Activated CD8-positive, alpha-beta memory T cell treated with anti-CD3 and anti-CD28 coated beads for 24 hours (primary cell): ENCODE measurements around the gene PLEKHG1.

ENCODE experiments used
- DNase-seq: peaks from one replicate; pipeline ENCODE4 v3.0.0-alpha.2; 2020

The PLEKHG1 gene

DNA sequence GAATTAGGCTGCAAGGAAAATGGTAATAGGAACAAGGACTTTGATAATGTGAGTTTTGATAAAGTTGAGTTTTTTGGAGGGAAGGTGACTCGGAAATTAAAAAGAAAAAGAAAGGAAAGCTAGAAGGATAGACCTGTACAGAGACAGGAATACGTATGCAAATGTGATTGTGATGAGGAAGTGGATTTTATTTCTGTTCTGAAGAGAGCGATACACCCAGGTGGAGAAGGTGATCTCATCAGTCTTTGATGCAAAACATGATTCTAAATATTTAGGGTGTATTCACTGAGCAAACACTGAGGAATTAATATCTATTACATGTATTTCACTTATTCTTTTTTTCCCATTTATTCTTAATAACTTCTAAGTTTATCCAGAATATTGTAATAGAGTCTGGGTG, 9.2 kb upstream of the PLEKHG1 start:
- no peak for DNase-seq

DNA sequence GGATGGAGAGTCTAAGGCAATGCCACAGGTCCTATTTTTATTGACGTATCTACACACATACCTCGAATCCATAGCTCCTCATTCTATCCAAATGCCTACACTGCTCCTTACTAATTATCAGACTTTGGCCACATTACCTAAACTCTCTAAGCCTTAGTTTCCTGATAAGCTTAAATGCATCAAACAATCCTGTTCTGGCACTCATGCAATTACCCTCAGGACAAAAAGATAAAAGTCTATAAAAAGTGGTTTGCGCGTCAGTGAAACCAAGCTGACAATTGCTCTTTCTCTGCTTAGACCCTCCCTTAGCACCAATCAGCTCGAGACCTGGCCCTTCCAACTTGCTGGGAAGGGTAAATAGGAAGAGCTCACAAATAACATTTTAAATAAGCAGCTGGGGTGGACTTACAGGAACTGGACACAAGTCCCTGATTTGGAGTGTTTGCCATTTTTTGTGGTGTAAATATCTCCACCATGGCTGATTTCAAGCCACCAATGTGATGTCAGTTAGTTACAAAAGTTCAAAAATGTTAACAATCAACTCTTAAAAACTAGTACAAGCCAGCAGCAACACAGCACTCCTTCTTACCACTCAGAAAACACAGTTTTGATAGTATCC, 7.2 kb upstream of the PLEKHG1 start:
- no peak for DNase-seq

DNA sequence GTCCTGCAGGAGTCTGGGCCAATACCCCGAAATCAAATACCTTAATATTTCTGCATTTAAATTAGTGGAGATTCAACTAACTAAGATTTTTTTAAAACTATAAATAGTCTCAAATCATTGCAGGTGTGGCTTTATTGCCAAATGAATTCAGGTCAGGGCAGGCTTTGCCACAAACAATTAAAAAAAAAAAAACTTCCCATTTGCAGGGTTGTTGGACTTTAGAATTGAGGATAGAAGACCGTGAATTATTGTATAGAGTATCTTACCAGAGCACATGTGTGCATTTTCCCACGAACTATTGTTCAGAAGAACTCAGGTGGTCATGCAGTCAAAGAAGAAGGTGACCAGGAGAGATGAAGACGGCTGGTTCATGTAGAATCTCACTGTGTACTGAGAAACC, 6.6 kb upstream of the PLEKHG1 start:
- DNase-seq, result no peak

DNA sequence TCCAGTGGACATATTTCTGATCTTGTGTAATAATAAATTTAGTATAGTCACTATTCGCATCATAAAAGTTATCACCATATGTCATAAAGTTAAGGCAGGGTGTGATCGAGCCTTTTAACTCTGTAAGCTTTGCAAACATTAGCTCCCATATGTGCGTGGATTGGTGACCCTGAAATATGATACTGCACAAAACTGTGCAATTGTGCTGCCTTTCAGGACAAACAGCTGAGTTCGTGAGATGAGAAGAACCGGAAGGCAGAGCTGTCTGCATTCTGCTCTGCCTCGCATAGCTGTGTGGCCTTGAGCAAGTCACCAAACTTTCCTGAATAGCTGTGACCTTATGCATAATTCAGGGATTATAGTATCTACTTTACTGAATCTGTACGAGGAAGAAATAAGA, 3.2 kb upstream of the PLEKHG1 start:
- DNase-seq, result no peak

DNA sequence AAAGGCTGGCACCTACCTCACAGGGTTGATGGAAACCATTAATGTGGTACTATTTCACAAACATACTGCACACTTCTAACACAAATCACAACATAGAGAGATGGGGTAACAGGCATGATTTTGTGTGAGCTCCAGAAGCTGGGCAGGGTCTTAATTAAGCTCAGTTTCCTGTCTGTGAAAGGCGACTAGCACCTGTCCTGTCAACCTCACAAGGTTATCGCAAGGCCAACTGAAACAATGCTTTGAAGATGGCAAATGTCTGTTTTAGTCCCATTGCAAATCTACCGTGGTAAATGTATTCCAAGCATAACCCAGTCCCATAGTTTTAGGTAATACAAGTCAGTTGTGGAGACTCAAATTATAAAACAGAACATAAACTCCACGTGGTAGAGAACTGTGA, 1.3 kb upstream of the PLEKHG1 start:
- DNase-seq, result no peak

DNA sequence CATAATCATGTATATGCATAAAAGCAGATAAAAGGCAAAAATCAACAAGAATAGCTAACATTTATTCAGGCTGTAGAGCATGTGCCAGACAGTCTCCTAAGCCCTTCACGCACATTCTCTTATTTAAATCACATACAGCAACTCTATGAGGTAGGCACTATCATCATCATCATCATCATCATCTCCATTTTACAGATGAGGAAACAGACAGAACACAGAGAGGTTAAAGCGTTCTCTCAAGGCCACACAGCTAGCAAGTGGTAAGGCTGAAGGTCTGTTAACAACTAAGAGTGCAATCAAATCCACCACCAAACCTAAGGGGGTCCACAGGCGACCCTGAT, 857 bp upstream of the PLEKHG1 start:
- DNase-seq, result no peak

DNA sequence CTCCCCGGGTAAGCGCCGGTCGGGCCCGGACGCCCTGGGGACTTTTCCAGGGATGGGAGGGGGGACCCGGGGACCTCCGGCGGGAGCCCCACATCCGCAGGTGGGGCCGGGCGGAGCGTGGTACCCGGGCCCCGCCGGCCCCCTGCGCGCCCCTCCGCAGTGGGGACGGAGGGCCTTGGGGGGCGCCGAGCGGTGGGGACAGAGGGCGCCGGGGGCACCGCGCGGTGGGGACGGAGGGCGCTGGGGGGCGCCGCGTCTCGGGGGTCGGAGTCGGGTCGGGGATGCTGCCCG, 270 bp downstream of the PLEKHG1 start:
- no peak for DNase-seq

DNA sequence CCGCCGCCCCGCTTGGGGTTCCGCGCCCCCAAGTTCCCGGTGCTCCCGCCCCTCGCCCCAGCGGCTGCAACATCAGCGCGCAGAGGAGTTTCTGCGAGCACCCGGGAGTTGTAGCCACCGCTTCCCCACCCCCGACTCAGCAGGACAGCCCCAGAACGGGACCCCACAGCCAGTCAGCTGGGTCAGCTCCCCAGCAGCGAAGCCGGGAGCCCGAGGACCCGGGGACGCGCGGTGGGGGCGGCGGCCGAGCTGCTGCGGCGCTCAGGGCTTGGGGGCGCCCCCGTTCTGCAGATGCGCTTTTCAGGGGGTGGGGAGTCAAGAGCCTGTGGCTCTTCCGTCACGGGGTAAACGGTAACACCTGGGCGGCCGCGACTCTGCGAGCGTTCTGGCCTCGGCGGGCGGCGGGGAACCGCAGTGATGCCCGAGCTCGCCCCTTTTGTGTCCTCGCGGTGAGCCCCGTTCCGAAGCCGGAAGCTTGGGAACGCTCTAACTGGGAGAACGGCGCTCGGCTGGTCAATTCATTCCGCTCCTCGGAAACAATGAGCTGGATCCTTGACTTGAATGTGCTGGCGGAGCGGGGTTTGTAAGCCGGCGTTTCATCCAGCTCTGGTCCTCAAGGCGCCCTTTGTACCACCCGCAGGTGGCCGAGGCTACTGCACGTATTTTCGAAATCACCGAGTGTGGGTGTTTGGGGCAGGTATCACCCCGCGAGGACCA, 774 bp downstream of the PLEKHG1 start:
- DNase-seq, result peak; percentile 83

DNA sequence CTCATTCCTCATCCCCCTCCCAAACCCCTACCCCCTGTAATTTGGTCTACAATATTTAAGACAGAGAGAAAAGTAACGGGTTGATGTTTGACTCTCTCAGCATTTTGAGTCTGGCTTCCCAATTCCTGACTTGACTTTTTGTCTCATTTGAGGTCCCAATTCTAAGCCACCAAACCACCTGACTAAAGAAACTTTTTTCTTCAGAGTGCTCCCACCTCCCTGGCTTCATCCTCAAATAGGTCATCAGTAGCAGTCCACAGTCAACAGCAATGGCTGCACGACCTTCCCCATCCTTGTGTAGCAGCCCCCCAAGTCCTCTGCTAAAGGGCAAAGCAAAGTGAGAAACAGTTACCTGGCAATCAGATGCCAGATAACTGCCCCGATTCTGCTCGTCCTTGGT, 1.8 kb downstream of the PLEKHG1 start:
- DNase-seq, result no peak

DNA sequence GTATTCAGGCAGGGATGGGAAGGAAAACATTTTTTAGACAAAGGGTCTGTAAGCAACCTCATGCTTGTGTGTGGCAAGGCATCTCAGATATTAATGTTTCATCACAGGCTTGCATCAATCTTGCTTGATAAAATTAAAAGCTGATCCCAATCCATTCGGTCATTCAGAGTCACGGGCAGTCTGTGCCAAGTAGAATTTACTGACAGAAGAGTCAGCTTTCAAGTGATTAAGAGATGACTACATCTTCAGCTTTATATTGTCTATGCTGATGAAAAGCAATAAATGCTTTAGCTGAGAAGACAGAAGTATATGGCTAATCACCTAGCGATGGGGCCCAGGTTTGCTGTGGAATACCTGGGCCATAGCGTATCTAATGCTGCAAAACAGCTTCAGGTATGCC, 3.5 kb downstream of the PLEKHG1 start:
- DNase-seq, result no peak

DNA sequence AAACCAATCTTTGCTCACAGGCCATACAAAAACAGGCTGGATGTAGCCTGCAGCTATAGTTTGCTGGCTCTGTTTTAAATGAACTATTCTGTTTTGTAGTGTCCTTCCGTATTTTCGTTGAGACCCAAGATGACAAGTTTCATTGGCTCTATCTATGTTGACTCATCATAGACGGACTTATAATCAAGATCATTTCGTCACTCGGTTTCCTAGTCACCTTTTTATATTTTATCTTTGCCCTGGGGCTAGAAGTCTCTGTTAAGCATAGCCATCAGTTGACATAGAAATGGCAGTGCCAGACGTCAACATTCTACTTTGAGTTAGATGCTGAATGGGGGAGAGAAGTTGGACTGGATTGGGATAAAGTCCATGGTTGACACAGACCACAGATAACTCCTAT, 4.8 kb downstream of the PLEKHG1 start:
- no peak for DNase-seq

DNA sequence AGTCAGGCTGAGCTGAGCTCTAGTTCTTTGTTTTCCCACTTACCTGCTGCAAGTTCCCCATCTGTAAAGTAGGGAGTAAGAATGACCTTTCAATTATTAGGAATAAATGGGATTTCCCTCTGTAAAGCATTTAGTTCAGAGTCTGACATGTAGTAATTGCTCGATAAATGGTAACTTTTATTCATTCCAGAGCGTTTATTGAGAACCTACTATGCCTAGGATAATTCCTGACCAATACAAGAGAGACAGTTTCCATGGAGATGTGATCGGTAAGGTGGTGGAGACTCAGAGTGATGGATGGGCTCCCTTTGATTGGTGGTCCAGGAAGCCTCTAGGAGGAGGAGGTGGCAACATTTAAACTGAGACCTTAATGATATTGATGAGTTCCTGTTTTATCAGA, 5.6 kb downstream of the PLEKHG1 start:
- no peak for DNase-seq

DNA sequence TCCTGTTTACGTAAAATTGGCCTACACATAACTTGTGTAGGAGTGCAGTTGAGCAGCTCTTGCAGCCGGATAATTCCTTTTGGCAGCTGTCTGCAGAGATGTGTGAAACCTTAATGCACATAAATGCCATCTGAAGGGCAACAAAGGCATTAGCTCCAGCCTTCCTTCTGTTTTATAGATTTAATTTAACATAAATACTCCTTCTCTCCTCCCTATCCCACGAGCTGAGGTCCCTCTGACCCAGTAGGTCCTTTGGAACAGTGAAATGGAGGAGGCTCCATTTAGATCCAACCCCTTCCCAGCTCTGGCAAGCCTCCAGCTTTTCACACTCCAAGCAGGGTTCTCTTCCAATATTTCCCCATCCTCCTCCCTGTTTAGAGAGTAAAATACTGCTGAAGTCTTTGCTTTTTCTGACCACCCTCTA, 6.5 kb downstream of the PLEKHG1 start:
- no peak for DNase-seq

DNA sequence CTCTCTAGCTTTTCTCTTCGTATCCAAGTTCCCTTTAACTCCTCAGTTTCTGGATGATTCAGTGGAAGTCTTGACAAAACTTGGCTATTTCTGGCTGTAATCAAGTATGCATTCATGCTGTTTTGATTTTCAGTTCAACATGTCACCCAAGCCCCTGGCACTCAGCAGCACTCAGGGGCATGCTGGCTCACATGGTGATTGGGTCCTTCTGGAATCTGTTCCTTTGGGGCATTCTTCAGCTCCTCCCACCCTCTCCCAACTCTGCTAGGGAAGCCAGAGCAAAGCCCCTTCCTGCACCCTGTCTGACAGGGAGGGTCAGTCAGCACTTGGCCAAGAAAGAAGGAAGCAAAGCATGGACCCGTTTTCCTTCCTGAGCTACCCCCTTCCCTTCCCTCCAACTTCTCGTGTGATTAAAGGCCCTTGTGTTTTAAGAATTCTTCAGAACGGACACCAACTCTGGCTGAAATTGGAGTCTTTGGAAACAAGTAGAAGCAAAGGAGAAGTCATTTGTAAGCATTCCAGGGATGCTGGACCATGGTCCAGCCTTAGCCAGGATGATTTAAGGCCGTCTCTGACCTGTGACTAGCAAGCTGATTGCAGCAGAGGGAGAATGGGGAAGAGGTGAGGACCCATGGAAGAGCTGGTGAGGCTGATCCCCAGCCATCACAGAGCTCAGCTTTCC, 7.1 kb downstream of the PLEKHG1 start:
- no peak for DNase-seq

DNA sequence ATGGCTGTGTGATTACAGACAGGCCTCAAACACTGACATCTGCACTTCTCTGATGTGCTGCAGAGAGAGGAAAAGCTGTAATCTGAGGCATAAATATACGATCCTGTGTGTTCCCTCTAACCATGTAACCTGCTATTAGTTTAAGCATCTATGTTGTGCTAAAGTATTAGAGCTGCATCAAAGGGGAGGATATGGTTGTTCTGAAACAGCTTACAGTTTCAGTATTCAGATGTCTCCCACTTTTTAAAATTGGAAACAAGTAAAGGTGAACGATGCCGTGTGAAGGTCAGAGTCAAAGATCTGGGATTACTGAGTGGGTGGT, 7.6 kb downstream of the PLEKHG1 start:
- no peak for DNase-seq

DNA sequence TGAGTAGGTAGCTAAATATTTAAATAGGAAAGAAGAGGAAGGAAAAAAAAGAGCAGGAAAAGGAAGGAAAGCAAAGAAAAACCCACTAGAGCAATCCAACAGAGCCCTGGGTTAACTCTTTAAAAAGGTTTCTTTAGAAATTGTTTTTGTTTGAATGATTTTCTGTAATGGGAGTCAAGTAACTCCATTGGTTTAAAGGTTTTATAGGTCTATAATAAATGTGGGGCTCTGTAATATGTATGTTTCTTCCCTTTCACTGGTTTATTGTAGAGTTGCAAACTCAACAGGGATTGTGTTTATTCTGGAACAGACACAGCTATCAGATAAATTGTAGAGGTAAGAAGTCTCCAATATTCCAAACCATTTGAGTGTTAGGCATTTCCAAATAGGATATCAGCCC, 10.9 kb downstream of the PLEKHG1 start:
- no peak for DNase-seq

DNA sequence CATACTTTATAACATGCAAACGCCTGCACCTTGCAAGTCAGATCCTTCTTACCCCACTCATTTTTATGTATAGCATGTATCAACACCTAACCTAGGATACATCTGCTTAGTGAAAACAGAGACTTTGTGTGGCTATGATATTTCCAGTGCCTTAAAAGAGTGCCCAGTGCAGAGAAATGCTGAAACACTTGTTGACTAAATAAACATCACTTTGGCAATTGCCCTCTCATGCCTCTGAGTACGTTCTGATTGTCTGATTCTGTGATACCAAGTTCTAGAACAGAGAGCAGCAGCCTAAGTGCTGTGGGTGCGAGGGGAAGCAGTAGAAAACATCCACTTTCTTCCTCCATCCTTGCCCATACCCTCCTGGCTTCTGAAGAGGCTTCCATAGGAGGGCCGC, 13.6 kb downstream of the PLEKHG1 start:
- DNase-seq, result no peak

DNA sequence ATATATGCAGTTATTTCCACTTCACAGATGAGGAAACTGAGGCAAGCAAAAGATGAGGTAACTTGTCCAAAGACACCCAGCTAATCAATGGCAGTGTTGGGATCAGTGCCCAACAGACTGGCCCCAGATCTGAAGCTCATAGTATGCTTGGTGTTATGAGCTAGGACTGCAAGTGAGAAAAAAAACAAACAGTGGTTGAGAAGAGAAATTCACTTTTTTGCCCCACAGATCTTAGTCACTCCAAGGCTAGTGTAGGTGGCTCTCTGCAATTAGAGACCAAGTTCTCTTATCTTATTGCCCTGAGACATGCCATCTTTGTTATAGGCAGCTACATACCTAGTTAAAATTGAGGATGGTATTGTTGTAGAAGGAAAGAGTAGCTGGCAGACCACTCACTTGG, 16.3 kb downstream of the PLEKHG1 start:
- DNase-seq, result no peak

DNA sequence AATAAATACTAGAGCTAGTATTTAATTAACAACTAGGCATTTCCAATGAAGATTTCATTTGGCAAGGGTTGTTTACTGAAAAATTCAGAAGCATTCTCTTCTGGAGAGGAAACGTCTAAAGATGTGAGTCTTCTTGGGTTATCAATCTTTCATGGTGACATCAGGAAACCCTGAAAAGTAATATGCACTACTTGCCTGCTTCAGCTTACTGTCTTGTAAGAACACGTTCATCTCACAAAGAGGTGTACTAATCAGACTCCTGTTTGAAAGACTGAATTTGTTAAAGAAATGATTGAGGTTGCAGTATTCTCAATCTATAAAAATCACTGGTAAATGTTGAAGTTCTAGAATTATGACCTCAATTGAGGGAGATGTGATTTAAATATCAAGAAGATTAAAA, 16.9 kb downstream of the PLEKHG1 start:
- no peak for DNase-seq

DNA sequence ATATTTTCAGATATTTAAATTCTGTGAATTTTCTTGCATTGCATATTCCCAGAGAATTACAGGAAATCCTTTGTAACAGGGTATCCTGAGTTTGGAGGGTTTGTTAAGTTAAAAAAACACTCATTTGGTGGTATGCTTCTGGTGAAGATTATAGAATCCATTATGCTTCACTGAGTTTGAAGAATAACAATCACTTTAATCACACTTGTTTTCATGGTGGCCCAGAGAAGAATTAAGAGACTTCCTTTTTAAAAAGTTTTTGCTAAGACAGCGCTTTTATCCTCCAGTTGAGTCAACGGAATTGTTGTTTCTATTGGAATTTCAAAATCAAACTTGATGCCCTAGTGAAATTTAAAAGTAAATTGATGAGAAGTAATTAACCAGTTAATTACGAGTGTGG, 17.4 kb downstream of the PLEKHG1 start:
- DNase-seq, result no peak

DNA sequence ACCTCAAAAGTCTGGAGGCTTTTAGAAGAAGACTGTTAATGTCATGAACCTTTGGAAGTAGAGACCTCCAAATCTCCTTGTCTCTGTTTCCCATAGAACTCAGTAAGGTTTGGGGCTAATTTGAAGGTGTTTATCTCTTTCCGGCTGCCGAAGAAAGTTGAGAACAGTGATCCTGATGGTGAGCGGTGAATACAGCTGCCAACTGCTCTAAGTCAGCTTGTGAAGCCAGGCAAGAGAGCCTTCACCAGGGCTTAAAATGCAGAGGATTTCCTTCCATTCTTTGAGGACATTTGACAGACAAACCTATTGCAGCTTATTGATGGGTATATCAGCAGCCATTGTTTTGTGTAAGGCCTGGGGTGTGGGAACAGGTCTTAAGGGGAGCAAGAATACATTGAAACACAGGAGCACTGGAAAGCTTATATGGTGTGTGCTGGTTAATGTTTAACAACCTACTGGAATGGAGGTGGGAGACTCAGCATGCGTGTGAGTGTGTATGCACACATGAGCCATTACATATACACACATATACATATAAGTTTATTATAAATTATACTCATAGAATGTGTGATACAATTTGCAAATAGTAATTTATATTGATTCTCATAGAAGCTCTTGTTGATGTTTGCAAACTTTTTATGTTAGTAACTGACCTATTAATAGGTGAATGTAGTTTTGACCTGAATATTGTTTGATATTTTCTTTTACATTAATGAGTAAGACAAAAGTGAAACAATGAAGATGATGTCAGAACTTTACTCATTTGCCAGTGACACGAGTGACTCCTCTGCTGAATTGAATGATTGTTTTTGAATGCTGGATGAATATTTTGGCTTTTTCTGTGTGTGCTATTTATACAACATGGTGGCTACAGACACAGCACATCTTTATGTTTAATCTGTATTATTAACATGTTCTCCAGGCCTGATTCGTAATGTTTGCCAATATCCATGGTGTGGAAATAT, 18.1 kb downstream of the PLEKHG1 start:
- DNase-seq, result no peak

DNA sequence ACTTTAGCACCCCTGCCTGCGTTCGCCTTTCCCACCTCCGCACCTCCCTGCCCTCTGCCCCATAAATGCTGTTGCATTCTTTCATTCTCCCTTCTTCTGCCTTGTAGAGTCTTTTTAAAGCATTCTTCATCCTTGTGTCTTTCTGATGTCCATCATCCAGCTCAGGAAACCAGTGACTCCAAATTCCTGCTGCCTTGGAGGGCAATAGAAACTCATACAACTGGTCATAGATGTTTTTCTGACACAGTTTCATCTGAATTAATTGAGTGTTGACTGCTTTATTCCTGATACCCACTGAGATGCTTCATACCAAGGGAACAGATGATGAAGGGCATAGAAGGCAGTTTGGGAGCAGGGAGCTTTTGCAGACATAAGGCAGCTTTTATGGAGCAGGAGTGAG, 19.6 kb downstream of the PLEKHG1 start:
- DNase-seq, result no peak

DNA sequence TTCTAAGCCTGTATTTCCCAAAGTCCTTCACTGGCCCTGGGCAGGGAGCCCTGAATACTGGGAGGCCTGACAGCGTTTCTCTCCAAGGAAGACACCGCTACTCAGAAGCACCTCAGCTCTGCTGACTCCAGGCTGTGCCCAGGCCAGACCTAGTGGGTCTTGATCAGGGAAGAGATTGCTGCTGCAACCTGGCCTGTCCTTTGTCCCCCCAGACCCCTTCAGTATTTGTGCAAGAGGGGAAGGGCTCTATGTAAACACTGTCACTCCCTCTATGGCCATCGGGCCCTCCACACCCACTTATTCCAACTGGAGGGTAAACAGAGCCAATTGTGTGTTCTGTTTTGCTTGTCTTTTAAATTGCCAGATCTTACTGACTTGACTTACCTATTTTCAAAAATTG, 20.6 kb downstream of the PLEKHG1 start:
- DNase-seq, result no peak

DNA sequence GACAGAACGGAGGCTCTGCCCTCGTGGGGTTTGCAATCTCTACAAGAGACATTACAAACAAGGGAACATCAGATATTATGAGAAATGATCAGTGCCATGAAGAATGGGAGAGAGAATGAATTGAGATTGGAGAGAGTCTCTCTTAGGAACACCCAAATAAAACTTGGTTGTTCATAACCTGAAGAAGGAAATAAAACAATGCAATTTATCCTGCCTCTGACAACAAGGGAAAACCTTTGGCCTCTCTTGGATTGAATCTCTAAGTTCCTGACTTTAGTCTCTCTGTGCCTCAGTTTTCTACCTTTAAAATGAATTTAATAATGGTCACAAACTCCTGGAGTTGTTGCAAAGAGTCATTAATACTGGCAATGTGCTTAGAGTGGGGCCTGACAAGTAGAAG, 21.1 kb downstream of the PLEKHG1 start:
- no peak for DNase-seq
